ENCODE results near the gene SMIM22. TPM values are rescaled to one million over a fixed set of nuclear protein-coding genes. Genes with fewer than 3 reads are reported as not detected.

Gene SMIM22, protein sequence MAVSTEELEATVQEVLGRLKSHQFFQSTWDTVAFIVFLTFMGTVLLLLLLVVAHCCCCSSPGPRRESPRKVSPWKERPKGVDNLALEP
- total RNA-seq: 1.2 TPM in 1 of 2 replicates, not detected in the other

GRCh38 chr16:4795181-4795827, at the start of gene SMIM22:
Gene SMIM22, plus strand, starts transcription at chr16:4795369. Its CDS starts 366 bp downstream, at chr16:4795735.

DNA sequence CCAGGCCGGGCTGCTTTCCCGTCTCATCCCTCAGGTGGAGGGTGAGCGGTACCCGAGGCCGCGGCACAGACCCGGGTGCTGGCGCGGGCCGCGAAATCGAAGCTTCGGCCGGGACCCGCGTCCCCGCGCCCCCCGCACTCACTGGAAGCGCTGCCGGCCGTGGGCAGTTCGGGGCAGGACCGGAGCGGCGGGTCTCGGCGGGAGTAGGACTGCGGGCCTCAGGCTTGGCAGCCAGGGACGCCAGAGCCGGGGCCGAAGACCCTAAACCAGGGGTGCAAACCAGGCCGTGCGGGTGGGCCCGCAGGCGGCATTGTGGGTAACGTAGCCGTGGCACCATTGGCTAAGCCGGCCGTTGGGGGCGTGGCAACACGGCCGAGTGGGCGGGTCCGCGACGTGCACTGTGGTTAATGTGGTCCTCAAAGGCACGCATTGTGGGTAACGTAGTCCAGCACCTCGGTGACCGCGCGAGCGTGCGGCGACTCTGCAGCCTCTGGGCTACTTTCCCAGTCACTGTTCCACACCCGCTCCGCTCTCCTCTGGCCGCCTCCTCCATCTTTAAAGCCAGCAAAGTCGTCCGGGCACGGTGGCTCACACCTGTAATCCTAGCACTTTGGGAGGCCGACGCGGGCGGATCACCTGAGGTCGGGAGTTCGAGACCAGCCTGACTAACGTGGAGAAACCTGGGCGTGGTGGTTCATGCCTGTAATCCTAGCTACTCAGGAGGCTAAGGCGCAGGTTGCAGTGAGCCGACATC, 28.1 kb upstream of the SMIM22 start, which contains the start of gene ZNF500:
Gene ZNF500 (minus strand): TSS at position 288 of the 754 bp plus-strand sequence. CDS start 1,184 bp downstream, outside the sequence.

DNA sequence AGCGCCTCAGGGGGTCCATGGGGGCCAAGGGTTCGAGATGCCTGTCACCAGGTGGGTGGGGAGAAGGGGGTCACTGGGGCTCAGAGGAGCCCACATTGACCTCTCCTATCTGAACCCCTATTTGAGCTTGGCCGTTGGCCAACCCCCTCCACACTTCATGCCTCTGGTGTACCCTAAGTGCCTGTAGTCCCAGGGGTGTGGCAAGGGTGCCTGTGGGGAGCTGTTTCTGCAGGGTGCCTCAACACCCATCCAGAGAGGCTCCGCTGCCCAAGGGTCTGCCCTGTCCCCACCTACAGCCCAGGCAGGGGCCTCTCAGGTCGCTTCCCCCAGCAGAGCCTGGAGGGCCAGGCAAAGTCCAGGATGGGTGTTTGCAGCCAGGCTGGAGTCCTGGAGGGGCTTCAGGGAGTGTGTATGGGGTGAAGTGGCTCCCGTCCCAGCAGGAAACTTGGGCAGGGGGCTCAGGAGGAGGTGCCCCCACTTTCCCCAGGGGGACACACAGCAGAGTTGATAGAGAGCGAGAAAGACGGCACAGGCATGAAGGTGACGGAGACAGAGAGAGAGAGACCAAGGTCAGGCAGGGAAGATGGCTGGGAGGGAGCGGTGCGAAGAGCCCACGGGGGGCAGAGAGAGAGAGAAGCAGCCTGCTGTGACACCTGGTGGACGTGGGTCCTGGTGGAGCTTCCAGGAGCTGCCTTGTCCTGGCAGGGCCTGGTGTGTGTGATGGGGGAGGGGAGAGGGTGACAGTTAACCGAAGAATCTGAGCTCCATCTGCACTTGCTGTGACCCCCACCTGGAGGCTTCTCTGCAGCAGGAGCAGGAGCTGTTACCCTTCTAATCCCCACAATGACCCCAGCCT, 7.3 kb upstream of the SMIM22 start, which contains the start of gene SEPTIN12:
Gene SEPTIN12 (minus strand): TSS at position 719 of the 856 bp plus-strand sequence. CDS start 700 bp downstream, at position 19.

GRCh38 chr16:4801962-4802658, 6.9 kb downstream of the SMIM22 start, which contains the start of gene ROGDI:
Gene ROGDI, minus strand, starts transcription at chr16:4802633. Its CDS starts 62 bp downstream, at chr16:4802571.

Other genes with a start within 250 kb of the SMIM22 start
- gene C16orf96, start 239.0 kb upstream of the SMIM22 start, total RNA-seq: not detected in 2 replicates
- gene UBALD1, start 180.5 kb upstream of the SMIM22 start, total RNA-seq: 10.9 and 11.0 TPM in 2 replicates
- gene MGRN1, start 170.5 kb upstream of the SMIM22 start, total RNA-seq: 15.9 and 17.5 TPM in 2 replicates
- 28.0 and 37.7 TPM in 2 replicates for gene NUDT16L1, start 101.8 kb upstream of the SMIM22 start, total RNA-seq
- 12.6 and 17.0 TPM in 2 replicates for gene ANKS3, start 61.1 kb upstream of the SMIM22 start, total RNA-seq
- gene DNAAF8, start 60.8 kb upstream of the SMIM22 start, total RNA-seq: 0.55 TPM in 1 of 2 replicates, not detected in the other
- 3.4 and 7.4 TPM in 2 replicates for gene ZNF500, start 28.2 kb upstream of the SMIM22 start, total RNA-seq
- gene SEPTIN12, start 7.0 kb upstream of the SMIM22 start, total RNA-seq: not detected in 2 replicates
- 21.0 and 23.0 TPM in 2 replicates for gene ROGDI, start 7.3 kb downstream of the SMIM22 start, total RNA-seq
- 20.8 and 27.3 TPM in 2 replicates for gene GLYR1, start 51.9 kb downstream of the SMIM22 start, total RNA-seq
- 23.0 and 23.5 TPM in 2 replicates for gene UBN1, start 52.1 kb downstream of the SMIM22 start, total RNA-seq
- 27.0 and 51.1 TPM in 2 replicates for gene PPL, start 141.8 kb downstream of the SMIM22 start, total RNA-seq
- 0.08 TPM in 1 of 2 replicates, not detected in the other for gene SEC14L5, start 163.0 kb downstream of the SMIM22 start, total RNA-seq
- 18.2 and 19.8 TPM in 2 replicates for gene NAGPA, start 238.6 kb downstream of the SMIM22 start, total RNA-seq

All from hair follicular keratinocyte (primary cell).